DMS114 treated with DMSO at 0.1 percent for 48 hours (cell line): Measurements from ENCODE around the gene REPS1.

Source experiments
- DNase-seq: peaks from one replicate; lab custom pipeline; 2025; ENCODE audit not compliant: unreplicated experiment; lab: John Stamatoyannopoulos, UW

Gene REPS1

DNA sequence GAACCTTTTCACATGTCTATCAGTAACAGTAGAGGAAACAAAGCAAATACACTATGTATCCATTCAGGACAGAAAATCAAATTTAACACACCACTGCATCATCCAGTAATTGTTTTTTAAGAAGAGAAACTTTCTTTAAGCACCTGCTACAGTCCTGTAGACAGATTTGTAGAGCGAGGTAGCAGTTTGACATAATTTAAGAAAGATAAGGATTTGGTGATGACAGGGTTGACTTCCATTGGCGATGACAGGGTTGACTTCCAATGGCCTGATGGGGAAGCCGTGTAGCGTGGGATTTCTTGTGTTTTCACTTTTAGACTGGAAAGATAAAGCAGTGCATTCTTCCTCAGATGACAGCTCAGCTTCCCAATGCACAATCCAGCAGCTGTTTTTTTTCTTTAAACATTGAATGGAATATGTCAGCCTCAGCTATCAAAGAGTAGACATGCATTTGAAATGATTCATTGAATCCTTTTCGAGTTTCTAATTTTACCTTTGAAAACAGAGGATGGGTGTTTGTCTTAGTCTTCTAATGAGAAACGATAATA lies 123.6 kb downstream of the REPS1 start:
- DNase-seq: no peak

DNA sequence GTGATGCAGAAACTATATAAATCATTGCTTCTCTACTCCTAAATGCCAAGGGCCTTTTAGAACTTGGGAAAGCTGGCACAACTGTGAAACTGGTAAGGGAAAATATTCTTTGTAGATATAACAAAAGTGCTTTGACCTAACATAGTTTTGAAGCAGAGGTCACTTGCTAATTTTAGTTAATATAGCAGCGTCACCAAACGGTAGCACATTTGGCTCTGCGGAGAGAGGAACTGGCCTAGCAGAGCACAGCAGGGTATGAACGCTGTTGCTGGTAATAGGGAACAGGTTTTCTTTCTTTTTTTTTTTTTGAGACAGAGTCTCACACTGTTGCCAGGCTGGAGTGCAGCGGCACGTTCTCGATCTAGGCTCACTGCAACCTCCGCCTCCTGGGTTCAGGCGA lies 124.7 kb downstream of the REPS1 start:
- no peak for DNase-seq

DNA sequence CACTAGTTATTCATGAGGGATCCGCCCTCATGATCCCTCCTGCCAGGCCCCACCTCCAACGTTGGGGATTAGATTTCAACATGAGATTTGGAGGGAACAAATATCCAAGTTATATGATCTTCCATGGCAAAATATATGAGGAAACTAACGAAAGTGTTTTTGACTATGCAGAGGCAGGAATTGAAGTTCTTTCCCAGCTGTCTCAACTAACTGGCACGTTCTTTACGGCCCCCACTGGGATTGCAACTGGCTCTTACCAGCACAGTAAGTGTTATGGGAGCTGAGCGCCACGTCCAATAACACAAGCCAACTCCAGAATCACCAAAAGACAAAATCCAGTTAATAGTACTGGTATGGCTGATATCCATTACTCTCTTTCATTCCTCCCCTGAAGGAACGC lies 125.6 kb downstream of the REPS1 start:
- no peak for DNase-seq

GRCh38 chr6:138857775-138858174 lies 130.3 kb downstream of the REPS1 start:
- DNase-seq: no peak

DNA sequence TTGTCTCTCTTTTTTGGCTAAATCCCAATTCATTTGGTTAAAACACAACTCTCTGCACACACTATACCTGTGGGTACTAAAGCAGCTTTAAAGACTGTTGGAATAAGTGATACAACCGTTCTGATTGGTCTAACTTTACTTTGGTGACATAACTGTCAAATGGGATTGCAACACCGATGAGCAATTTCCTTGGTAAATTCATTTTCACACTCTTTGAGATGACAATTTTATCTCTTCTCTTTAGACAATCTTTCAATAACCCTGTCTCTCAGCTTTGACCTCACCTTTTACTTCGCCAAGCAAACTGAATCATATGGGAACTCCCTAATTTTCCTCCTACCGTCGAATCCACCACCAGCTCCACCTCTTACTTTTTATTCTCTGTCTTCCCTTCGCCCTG lies 131.4 kb downstream of the REPS1 start:
- DNase-seq: no peak
